ENCODE data around the gene ATXN10. TPM values are rescaled to one million over a fixed set of nuclear protein-coding genes. Genes with fewer than 3 reads are reported as not detected.

ATXN10 gene
- total and polyA plus RNA-seq, 2 experiments from 2014 or later = 99.0 to 163 TPM

DNA sequence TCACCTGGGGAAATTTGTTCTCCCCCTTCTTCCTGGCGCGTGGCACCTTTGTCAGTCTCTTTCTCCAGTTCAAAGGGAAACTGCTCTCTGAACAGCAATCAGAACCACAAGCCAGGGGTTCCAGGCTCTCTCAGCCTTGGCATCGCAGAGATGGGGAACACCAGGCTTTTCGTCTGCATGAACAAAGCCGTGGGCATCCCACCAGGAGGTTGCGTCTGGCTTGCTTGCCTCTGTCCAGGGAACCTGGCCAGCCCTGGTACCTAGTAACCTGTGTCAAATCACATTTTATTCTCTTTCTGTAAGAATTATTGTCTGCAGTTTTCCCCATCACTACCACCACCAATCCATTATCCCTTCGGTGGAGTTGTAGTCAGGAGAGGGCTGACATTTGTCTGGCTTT, 198.4 kb downstream of the ATXN10 start:
- Histone ChIP-seq H3K36me3 (ENCODE audit: insufficient read depth) (no peaks in the 10 kb centered on the region), H3K27me3 (ENCODE audit: insufficient read depth) (peaks cover 49% of the 10 kb centered on the region), H3K4me1 (ENCODE audit: insufficient read depth) (no peaks in the 10 kb centered on the region; the same call in 1 of the 2 replicates), H3K79me2 (replicated peaks; ENCODE audit: insufficient read depth) (no peaks in the 10 kb centered on the region), H4K20me1 (replicated peaks; ENCODE audit: insufficient read depth) (no peaks in the 10 kb centered on the region; the same call in 1 of the 2 replicates), H3K27ac (ENCODE audit: low read depth) (no peak overlapping the region), H3K9me2 (ENCODE audit: insufficient read depth) (no peaks in the 10 kb centered on the region), H3K4me2 (no peak overlapping the region), H3K4me3 (no peak overlapping the region), H3F3A (replicated peaks; ENCODE audit: low read depth) (no peaks in the 10 kb centered on the region), H2AFZ (no peak overlapping the region)
- Mint-ChIP-seq H3K27ac (no peak overlapping the region), H3K27me3 (ENCODE audit: insufficient read depth, low read depth, poor library complexity) (peaks cover 46% of the 10 kb centered on the region), H3K4me3 (no peak overlapping the region), H3K36me3 (ENCODE audit: low read depth) (no peaks in the 10 kb centered on the region; the same call in 2 of the 3 replicates), H3K4me1 (peaks cover 13% of the 10 kb centered on the region), H3K9me3 (no peaks in the 10 kb centered on the region; the same call in 1 of the 3 replicates)
- DNase-seq (ENCODE audit: low spot score) (no peak), ATAC-seq (no peak)
- TF ChIP-seq, protein P1, sequence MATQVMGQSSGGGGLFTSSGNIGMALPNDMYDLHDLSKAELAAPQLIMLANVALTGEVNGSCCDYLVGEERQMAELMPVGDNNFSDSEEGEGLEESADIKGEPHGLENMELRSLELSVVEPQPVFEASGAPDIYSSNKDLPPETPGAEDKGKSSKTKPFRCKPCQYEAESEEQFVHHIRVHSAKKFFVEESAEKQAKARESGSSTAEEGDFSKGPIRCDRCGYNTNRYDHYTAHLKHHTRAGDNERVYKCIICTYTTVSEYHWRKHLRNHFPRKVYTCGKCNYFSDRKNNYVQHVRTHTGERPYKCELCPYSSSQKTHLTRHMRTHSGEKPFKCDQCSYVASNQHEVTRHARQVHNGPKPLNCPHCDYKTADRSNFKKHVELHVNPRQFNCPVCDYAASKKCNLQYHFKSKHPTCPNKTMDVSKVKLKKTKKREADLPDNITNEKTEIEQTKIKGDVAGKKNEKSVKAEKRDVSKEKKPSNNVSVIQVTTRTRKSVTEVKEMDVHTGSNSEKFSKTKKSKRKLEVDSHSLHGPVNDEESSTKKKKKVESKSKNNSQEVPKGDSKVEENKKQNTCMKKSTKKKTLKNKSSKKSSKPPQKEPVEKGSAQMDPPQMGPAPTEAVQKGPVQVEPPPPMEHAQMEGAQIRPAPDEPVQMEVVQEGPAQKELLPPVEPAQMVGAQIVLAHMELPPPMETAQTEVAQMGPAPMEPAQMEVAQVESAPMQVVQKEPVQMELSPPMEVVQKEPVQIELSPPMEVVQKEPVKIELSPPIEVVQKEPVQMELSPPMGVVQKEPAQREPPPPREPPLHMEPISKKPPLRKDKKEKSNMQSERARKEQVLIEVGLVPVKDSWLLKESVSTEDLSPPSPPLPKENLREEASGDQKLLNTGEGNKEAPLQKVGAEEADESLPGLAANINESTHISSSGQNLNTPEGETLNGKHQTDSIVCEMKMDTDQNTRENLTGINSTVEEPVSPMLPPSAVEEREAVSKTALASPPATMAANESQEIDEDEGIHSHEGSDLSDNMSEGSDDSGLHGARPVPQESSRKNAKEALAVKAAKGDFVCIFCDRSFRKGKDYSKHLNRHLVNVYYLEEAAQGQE (IDR thresholded peaks at IDR 0.05; ENCODE audit: unreplicated experiment) = no peak
- TF ChIP-seq ZNF114 (CRISPR knock-in tag; IDR thresholded peaks at IDR 0.05) = no peak
- TF ChIP-seq JUNB (IDR thresholded peaks at IDR 0.05; ENCODE audit: unreplicated experiment) = no peak

DNA sequence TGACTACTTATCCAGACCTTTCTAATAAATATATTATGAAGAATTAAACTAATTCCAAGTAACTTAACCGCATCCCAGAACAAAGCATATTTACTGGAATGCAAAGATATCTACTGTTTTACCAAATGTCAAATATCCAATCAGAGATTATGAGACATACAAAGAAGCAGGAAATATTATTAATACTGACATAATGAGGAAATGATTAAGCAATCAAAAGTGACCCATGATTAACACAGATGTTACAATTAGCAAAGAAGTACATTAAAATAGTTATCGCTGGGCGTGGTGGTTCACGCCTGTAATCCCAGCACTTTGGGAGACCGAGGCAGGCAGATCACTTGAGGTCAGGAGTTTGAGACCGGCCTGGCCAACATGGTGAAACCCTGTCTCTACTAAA, 200.1 kb downstream of the ATXN10 start:
- H2AFZ ChIP-seq = no peak overlapping the region
- no peak overlapping the region for H3K4me3 ChIP-seq
- no peaks in the 10 kb centered on the region; the same call in 1 of the 2 replicates for H4K20me1 ChIP-seq (replicated peaks; ENCODE audit: insufficient read depth)
- no peaks in the 10 kb centered on the region for H3K9me2 ChIP-seq (ENCODE audit: insufficient read depth)
- DNase-seq (ENCODE audit: low spot score) (no peak), ATAC-seq (no peak)
- H3K36me3 Mint-ChIP-seq (ENCODE audit: low read depth) = no peaks in the 10 kb centered on the region
- H3K27ac ChIP-seq (ENCODE audit: low read depth) = no peak overlapping the region
- H3K9me3 Mint-ChIP-seq = no peaks in the 10 kb centered on the region; the same call in 1 of the 3 replicates
- H3K27ac Mint-ChIP-seq = no peak overlapping the region
- H3K27me3 Mint-ChIP-seq (ENCODE audit: insufficient read depth, low read depth, poor library complexity) = peaks cover 33% of the 10 kb centered on the region
- H3K4me1 Mint-ChIP-seq = peaks cover 11% of the 10 kb centered on the region
- no peak overlapping the region for H3K4me2 ChIP-seq
- H3F3A ChIP-seq (replicated peaks; ENCODE audit: low read depth) = no peaks in the 10 kb centered on the region
- H3K36me3 ChIP-seq (ENCODE audit: insufficient read depth) = no peaks in the 10 kb centered on the region
- no peaks in the 10 kb centered on the region; the same call in 1 of the 2 replicates for H3K4me1 ChIP-seq (ENCODE audit: insufficient read depth)
- H3K79me2 ChIP-seq (replicated peaks; ENCODE audit: insufficient read depth) = no peaks in the 10 kb centered on the region
- H3K4me3 Mint-ChIP-seq = no peak overlapping the region
- H3K27me3 ChIP-seq (ENCODE audit: insufficient read depth) = peaks cover 32% of the 10 kb centered on the region
- TF ChIP-seq, protein P2, sequence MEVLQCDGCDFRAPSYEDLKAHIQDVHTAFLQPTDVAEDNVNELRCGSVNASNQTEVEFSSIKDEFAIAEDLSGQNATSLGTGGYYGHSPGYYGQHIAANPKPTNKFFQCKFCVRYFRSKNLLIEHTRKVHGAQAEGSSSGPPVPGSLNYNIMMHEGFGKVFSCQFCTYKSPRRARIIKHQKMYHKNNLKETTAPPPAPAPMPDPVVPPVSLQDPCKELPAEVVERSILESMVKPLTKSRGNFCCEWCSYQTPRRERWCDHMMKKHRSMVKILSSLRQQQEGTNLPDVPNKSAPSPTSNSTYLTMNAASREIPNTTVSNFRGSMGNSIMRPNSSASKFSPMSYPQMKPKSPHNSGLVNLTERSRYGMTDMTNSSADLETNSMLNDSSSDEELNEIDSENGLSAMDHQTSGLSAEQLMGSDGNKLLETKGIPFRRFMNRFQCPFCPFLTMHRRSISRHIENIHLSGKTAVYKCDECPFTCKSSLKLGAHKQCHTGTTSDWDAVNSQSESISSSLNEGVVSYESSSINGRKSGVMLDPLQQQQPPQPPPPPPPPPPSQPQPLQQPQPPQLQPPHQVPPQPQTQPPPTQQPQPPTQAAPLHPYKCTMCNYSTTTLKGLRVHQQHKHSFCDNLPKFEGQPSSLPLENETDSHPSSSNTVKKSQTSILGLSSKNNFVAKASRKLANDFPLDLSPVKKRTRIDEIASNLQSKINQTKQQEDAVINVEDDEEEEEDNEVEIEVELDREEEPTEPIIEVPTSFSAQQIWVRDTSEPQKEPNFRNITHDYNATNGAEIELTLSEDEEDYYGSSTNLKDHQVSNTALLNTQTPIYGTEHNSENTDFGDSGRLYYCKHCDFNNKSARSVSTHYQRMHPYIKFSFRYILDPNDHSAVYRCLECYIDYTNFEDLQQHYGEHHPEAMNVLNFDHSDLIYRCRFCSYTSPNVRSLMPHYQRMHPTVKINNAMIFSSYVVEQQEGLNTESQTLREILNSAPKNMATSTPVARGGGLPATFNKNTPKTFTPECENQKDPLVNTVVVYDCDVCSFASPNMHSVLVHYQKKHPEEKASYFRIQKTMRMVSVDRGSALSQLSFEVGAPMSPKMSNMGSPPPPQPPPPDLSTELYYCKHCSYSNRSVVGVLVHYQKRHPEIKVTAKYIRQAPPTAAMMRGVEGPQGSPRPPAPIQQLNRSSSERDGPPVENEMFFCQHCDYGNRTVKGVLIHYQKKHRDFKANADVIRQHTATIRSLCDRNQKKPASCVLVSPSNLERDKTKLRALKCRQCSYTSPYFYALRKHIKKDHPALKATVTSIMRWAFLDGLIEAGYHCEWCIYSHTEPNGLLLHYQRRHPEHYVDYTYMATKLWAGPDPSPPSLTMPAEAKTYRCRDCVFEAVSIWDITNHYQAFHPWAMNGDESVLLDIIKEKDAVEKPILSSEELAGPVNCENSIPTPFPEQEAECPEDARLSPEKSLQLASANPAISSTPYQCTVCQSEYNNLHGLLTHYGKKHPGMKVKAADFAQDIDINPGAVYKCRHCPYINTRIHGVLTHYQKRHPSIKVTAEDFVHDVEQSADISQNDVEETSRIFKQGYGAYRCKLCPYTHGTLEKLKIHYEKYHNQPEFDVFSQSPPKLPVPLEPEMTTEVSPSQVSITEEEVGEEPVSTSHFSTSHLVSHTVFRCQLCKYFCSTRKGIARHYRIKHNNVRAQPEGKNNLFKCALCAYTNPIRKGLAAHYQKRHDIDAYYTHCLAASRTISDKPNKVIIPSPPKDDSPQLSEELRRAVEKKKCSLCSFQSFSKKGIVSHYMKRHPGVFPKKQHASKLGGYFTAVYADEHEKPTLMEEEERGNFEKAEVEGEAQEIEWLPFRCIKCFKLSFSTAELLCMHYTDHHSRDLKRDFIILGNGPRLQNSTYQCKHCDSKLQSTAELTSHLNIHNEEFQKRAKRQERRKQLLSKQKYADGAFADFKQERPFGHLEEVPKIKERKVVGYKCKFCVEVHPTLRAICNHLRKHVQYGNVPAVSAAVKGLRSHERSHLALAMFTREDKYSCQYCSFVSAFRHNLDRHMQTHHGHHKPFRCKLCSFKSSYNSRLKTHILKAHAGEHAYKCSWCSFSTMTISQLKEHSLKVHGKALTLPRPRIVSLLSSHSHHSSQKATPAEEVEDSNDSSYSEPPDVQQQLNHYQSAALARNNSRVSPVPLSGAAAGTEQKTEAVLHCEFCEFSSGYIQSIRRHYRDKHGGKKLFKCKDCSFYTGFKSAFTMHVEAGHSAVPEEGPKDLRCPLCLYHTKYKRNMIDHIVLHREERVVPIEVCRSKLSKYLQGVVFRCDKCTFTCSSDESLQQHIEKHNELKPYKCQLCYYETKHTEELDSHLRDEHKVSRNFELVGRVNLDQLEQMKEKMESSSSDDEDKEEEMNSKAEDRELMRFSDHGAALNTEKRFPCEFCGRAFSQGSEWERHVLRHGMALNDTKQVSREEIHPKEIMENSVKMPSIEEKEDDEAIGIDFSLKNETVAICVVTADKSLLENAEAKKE (CRISPR knock-in tag; IDR thresholded peaks at IDR 0.05) = no peak
- TF ChIP-seq, protein P3, sequence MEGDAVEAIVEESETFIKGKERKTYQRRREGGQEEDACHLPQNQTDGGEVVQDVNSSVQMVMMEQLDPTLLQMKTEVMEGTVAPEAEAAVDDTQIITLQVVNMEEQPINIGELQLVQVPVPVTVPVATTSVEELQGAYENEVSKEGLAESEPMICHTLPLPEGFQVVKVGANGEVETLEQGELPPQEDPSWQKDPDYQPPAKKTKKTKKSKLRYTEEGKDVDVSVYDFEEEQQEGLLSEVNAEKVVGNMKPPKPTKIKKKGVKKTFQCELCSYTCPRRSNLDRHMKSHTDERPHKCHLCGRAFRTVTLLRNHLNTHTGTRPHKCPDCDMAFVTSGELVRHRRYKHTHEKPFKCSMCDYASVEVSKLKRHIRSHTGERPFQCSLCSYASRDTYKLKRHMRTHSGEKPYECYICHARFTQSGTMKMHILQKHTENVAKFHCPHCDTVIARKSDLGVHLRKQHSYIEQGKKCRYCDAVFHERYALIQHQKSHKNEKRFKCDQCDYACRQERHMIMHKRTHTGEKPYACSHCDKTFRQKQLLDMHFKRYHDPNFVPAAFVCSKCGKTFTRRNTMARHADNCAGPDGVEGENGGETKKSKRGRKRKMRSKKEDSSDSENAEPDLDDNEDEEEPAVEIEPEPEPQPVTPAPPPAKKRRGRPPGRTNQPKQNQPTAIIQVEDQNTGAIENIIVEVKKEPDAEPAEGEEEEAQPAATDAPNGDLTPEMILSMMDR (conservative IDR thresholded peaks at IDR 0.05; ENCODE audit: low read depth in 2 of 2) = no peak
- TF ChIP-seq EZH2phosphoT487 (IDR thresholded peaks at IDR 0.05; ENCODE audit: unreplicated experiment) (no peak), CREB1 (CRISPR knock-in tag; IDR thresholded peaks at IDR 0.05; ENCODE audit: low read depth) (no peak), ZNF331 (CRISPR knock-in tag; IDR thresholded peaks at IDR 0.05; ENCODE audit: low read depth) (no peak), STAT1 (IDR thresholded peaks at IDR 0.05; ENCODE audit: unreplicated experiment) (no peak)

All from GM23338 (cell line).